HCT116 (cell line): ENCODE results near the gene SP4. TPM values are rescaled to one million over a fixed set of nuclear protein-coding genes. Genes with fewer than 3 reads are reported as not detected.

Experiments used
- ATAC-seq: fragments of 200-7000 bp; cut with Tn5 transposase; 2 replicates; pipeline ENCODE4 v1.9.1; 2020; ENCODE audit warnings: mild to moderate bottlenecking, moderate library complexity
- BruUV-seq: library from RNA; stranded (reverse); fragments of 400-500 nt; replicated peaks from 2 replicates; lab custom pipeline; 2021; lab: Mats Ljungman, UMichigan
- CTCF ChIA-PET: fragments of 300-600 bp; sonication (Branson Sonifier 250); formaldehyde crosslinking; loops from one replicate; lab custom pipeline; 2021; ENCODE audit warnings: antibody characterized with exemption; lab: Charles Lee
- POLR2A ChIA-PET: fragments of 300-600, 350-600 bp; sonication (Branson Sonifier 250); formaldehyde crosslinking; loops from one replicate; lab custom pipeline; 2021; ENCODE audit warnings: antibody characterized with exemption; lab: Charles Lee
- RAD21 ChIA-PET, 2 experiments: fragments of 300-600 bp; sonication (Branson Sonifier 250); formaldehyde crosslinking; loops; one replicate each; lab custom pipeline; 2023; ENCODE audit warnings: low total read pairs in 2 of 2; ENCODE audit not compliant: uncharacterized antibody in 2 of 2, unreplicated experiment in 2 of 2, low non-redundant PET in 1 of 2; lab: Charles Lee
- DNase-seq: peaks from one replicate; pipeline ENCODE4 v3.0.0-alpha.2; 2010; ENCODE audit warnings: low read depth, low spot score
- H2AFZ ChIP-seq: fragments of 200-600 bp; shearing (Covaris generic), sonication (generic); 2 replicates; pipeline ENCODE4 v1.6.1; 2017; ENCODE audit warnings: low read depth, mixed run types, mixed read lengths, antibody characterized with exemption, low read length; ENCODE audit not compliant: poor library complexity, severe bottlenecking
- H3K27ac ChIP-seq: 2 replicates; pipeline ENCODE4 v1.5.1; 2012; ENCODE audit warnings: low read depth, low read length
- H3K27me3 ChIP-seq: fragments of 200-600 bp; sonication (generic); 2 replicates; pipeline ENCODE4 v1.6.1; 2016; ENCODE audit warnings: mixed run types, low read length, mixed read lengths; ENCODE audit not compliant: insufficient read depth
- H3K36me3 ChIP-seq, 2 experiments: fragments of 200-500 bp in 1 of 2; fragments of 200-600 bp in 1 of 2; sonication (Bioruptor generic) in 1 of 2; sonication (generic) in 1 of 2; 2 replicates each; pipeline versions ENCODE4 v1.5.1 to v1.6.1; 2014 to 2016; ENCODE audit warnings: low read length in 2 of 2, inconsistent platforms in 1 of 2, mixed read lengths in 1 of 2, mixed run types in 1 of 2; ENCODE audit not compliant: insufficient read depth in 2 of 2, control insufficient read depth in 1 of 2
- H3K4me1 ChIP-seq, 2 experiments: fragments of 200-600 bp in 1 of 2; sonication (generic) in 1 of 2; 2 replicates each; pipeline versions ENCODE4 v1.5.1 to v1.6.1; 2012 to 2017; ENCODE audit warnings: low read length in 2 of 2, inconsistent platforms in 1 of 2, mild to moderate bottlenecking in 1 of 2, mixed read lengths in 1 of 2, mixed run types in 1 of 2, moderate library complexity in 1 of 2; ENCODE audit not compliant: insufficient read depth in 2 of 2, control insufficient read depth in 1 of 2
- H3K4me2 ChIP-seq: fragments of 200-600 bp; sonication (generic); 2 replicates; pipeline ENCODE4 v1.6.1; 2017; ENCODE audit warnings: mixed run types, low read length, mixed read lengths
- H3K4me3 ChIP-seq, 2 experiments: fragments of 200-600 bp in 1 of 2; sonication (generic) in 1 of 2; replicated peaks in 1 of 2; 2 replicates each; pipeline ENCODE4 v1.5.1; 2011 to 2016; ENCODE audit warnings: low read length in 2 of 2, control low read depth in 1 of 2, low read depth in 1 of 2, mild to moderate bottlenecking in 1 of 2, mixed read lengths in 1 of 2, mixed run types in 1 of 2
- H3K79me2 ChIP-seq: fragments of 200-600 bp; sonication (generic); 2 replicates; pipeline ENCODE4 v1.6.1; 2017; ENCODE audit warnings: mild to moderate bottlenecking, mixed run types, low read length, moderate library complexity, mixed read lengths; ENCODE audit not compliant: insufficient read depth
- H3K9ac ChIP-seq: fragments of 200-600 bp; sonication (generic); 2 replicates; pipeline ENCODE4 v1.6.1; 2016; ENCODE audit warnings: low read length, mixed read lengths
- H3K9me2 ChIP-seq: fragments of 200-600 bp; sonication (generic), shearing (Covaris generic); 2 replicates; pipeline ENCODE4 v1.6.1; 2017; ENCODE audit warnings: mixed run types, mild to moderate bottlenecking, moderate library complexity; ENCODE audit not compliant: insufficient read depth
- H3K9me3 ChIP-seq, 2 experiments: fragments of 200-500 bp in 1 of 2; fragments of 200-600 bp in 1 of 2; sonication (Bioruptor generic) in 1 of 2; sonication (generic) in 1 of 2; 2 replicates each; pipeline ENCODE4 v1.6.1; 2014 to 2017; ENCODE audit warnings: low read length in 2 of 2, mixed read lengths in 2 of 2, inconsistent platforms in 1 of 2, low read depth in 1 of 2, mild to moderate bottlenecking in 1 of 2, mixed run types in 1 of 2, moderate library complexity in 1 of 2; ENCODE audit not compliant: control insufficient read depth in 1 of 2, insufficient read depth in 1 of 2
- H4K20me1 ChIP-seq: fragments of 200-600 bp; sonication (generic), shearing (Covaris generic); 2 replicates; pipeline ENCODE4 v1.6.1; 2017; ENCODE audit warnings: mixed run types, mild to moderate bottlenecking, moderate library complexity; ENCODE audit not compliant: insufficient read depth
- CEBPB ChIP-seq: IDR thresholded peaks from 2 replicates; pipeline ENCODE4 v1.6.1; 2012; ENCODE audit warnings: low read depth
- JUND ChIP-seq: IDR thresholded peaks from 2 replicates; pipeline ENCODE4 v1.6.1; 2012
- RAD21 ChIP-seq: IDR thresholded peaks from 2 replicates; pipeline ENCODE4 v1.6.1; 2012; ENCODE audit warnings: low read depth, mild to moderate bottlenecking
- SP1 ChIP-seq: IDR thresholded peaks from 2 replicates; pipeline ENCODE4 v1.6.1; 2012; ENCODE audit warnings: low read depth
- YY1 ChIP-seq: IDR thresholded peaks from 2 replicates; pipeline ENCODE4 v1.6.1; 2011; ENCODE audit warnings: low read length, low read depth, moderate library complexity, mild to moderate bottlenecking; ENCODE audit not compliant: insufficient replicate concordance; ENCODE audit errors: extremely low read depth
- intact Hi-C: fragments of 100-400 bp; cut with micrococcal nuclease; formaldehyde crosslinking; loops from 2 replicates; pipeline ENCODE4 v1.10.0; 2022
- total RNA-seq: library from RNA; stranded (reverse); gene quantifications from one replicate; pipeline ENCODE4 v1.2.1, GENCODE V29; 2021; ENCODE audit not compliant: unreplicated experiment
- TF ChIP-seq, protein P1 (sequence below), 3 experiments: fragments of 200-600 bp in 1 of 3; sonication (generic) in 1 of 3; IDR thresholded peaks in 2 of 3; conservative IDR thresholded peaks in 1 of 3; 2 replicates each; pipeline ENCODE4 v1.5.1; 2012 to 2017; ENCODE audit warnings: low read depth in 2 of 3, low read length in 2 of 3, antibody characterized with exemption in 1 of 3, borderline replicate concordance in 1 of 3, control low read depth in 1 of 3, mild to moderate bottlenecking in 1 of 3, mixed read lengths in 1 of 3, mixed run types in 1 of 3, moderate library complexity in 1 of 3; ENCODE audit not compliant: insufficient read depth in 1 of 3
- TF ChIP-seq, protein P2 (sequence below): IDR thresholded peaks from 2 replicates; pipeline ENCODE4 v1.6.1; 2012; ENCODE audit warnings: low read depth

The SP4 gene
- total RNA-seq, 1 experiment from 2014 or later = 7.6 TPM

DNA sequence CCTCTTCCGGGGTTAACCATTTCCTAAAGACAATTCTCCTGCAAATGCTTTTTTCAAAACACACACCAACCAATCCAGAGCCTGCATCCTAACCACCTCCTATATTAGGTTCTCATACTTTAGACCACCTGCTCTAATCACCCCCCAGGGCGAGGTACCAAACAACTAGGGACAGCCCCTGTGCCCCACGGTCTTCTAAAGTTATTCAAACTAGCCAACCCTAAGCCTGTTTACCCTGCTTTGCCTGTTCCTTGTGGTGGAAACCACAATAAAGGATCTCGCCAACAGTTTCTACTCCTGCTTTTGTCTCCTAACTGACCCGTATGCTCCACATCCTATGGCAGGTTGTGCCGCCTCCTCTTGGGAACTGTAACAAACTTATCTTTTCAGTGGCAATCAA lies 21.1 kb downstream of the SP4 start:
- ChIA-PET POLR2A (no interaction called here), CTCF (no interaction called here), RAD21 (no interaction called here)
- H4K20me1 ChIP-seq = no peaks in the 10 kb centered on the region
- ATAC-seq = no peak
- H2AFZ ChIP-seq = no peak overlapping the region
- no peak overlapping the region for H3K27ac ChIP-seq
- no peaks in the 10 kb centered on the region for H3K9me2 ChIP-seq
- H3K4me1 ChIP-seq = no peaks in the 10 kb centered on the region
- intact Hi-C loops = no loop called here
- no peaks in the 10 kb centered on the region for H3K36me3 ChIP-seq
- H3K79me2 ChIP-seq = no peaks in the 10 kb centered on the region
- TF ChIP-seq JUND (no peak), RAD21 (no peak), SP1 (no peak), CEBPB (no peak), YY1 (no peak)
- TF ChIP-seq, protein P1, sequence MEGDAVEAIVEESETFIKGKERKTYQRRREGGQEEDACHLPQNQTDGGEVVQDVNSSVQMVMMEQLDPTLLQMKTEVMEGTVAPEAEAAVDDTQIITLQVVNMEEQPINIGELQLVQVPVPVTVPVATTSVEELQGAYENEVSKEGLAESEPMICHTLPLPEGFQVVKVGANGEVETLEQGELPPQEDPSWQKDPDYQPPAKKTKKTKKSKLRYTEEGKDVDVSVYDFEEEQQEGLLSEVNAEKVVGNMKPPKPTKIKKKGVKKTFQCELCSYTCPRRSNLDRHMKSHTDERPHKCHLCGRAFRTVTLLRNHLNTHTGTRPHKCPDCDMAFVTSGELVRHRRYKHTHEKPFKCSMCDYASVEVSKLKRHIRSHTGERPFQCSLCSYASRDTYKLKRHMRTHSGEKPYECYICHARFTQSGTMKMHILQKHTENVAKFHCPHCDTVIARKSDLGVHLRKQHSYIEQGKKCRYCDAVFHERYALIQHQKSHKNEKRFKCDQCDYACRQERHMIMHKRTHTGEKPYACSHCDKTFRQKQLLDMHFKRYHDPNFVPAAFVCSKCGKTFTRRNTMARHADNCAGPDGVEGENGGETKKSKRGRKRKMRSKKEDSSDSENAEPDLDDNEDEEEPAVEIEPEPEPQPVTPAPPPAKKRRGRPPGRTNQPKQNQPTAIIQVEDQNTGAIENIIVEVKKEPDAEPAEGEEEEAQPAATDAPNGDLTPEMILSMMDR (IDR thresholded peaks at IDR 0.05 in 2 of 3, conservative IDR thresholded peaks at IDR 0.05 in 1 of 3; ENCODE audit: borderline replicate concordance in 1 of 3, insufficient read depth in 1 of 3, low read depth in 2 of 3, low read length in 2 of 3) = no peak
- TF ChIP-seq, protein P2, sequence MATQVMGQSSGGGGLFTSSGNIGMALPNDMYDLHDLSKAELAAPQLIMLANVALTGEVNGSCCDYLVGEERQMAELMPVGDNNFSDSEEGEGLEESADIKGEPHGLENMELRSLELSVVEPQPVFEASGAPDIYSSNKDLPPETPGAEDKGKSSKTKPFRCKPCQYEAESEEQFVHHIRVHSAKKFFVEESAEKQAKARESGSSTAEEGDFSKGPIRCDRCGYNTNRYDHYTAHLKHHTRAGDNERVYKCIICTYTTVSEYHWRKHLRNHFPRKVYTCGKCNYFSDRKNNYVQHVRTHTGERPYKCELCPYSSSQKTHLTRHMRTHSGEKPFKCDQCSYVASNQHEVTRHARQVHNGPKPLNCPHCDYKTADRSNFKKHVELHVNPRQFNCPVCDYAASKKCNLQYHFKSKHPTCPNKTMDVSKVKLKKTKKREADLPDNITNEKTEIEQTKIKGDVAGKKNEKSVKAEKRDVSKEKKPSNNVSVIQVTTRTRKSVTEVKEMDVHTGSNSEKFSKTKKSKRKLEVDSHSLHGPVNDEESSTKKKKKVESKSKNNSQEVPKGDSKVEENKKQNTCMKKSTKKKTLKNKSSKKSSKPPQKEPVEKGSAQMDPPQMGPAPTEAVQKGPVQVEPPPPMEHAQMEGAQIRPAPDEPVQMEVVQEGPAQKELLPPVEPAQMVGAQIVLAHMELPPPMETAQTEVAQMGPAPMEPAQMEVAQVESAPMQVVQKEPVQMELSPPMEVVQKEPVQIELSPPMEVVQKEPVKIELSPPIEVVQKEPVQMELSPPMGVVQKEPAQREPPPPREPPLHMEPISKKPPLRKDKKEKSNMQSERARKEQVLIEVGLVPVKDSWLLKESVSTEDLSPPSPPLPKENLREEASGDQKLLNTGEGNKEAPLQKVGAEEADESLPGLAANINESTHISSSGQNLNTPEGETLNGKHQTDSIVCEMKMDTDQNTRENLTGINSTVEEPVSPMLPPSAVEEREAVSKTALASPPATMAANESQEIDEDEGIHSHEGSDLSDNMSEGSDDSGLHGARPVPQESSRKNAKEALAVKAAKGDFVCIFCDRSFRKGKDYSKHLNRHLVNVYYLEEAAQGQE = no peak
- H3K9ac ChIP-seq = no peak overlapping the region
- no peak for DNase-seq
- H3K4me2 ChIP-seq = no peak overlapping the region
- H3K27me3 ChIP-seq = no peaks in the 10 kb centered on the region
- BruUV-seq = no TSS peak
- H3K4me3 ChIP-seq = no peak overlapping the region
- H3K9me3 ChIP-seq = peaks cover 0 to 2% of the 10 kb centered on the region in 2 experiments; a peak in 1 of 4 replicates
